ENCODE measurements around the gene HPCA.
A peak's percentile ranks its signal among the peaks of the same experiment; 100 is the strongest.

Gene HPCA

DNA sequence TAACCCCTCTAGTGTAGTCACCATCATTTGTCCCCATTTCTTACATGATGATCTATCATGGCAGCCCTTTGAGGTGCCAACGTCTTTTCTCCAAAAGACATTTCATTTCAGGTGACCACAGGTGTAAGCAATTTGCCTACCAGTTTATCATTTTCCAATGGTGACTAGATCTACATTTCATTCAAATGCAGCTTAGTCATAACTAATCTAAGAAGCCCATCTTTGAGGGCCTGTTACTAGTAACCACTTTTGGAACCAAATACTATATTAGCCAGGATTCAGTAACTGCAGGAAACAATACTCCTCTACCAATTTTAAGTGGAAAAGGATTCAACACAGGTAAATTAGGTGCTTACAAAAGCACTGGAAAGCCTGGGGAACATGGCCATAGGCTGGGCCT, 45.5 kb downstream of the HPCA start:
- DNase-seq (ENCODE audit: low spot score in 2 of 2): no peak
- in situ Hi-C loops (cut with MboI; ENCODE audit: low sequenced_read_pairs): loop anchor here (10.0 kb wide), 1 partner anchor 153 kb away; the partner anchor contains the start of gene AZIN2
- Histone ChIP-seq H3K36me3 (replicated peaks) (peaks cover 5% of the 10 kb centered on the region; the same call in 1 of the 2 replicates), H3K9me3 (no peaks in the 10 kb centered on the region), H3K4me3 (no peak overlapping the region), H3K27me3 (ENCODE audit: low read depth) (no peaks in the 10 kb centered on the region), H3K4me1 (peaks cover 12% of the 10 kb centered on the region)

DNA sequence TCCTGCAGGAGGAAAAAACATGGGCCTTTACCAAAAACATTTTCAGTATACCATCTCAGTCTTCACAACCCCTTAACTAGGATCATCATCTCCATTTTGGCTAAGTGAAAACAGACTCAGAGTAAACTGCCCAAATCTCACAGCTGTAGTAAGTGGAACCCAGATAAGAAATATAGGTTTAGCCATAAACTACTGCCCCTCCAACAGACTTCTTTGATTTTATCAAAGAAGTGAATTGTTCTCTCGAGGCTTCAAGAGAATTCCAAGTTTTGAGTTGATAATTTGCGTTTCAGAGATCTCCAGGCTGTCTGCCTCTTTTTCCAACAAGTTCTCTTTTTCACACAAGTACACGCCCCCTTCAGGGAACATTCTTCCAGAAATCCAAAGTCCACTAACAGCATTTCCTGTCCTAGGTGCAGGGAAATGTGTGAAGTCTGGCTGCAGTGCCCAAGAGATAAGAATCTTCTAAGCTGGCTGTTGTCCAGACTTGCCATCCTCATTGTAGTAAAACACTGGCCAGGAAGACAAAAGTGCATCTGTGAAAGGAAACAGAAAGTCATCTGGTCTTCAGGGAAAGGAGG, 47.5 kb downstream of the HPCA start:
- Histone ChIP-seq H3K36me3 (replicated peaks) (peaks cover 11% of the 10 kb centered on the region), H3K4me3 (no peak overlapping the region), H3K4me1 (peaks cover 12% of the 10 kb centered on the region), H3K27me3 (ENCODE audit: low read depth) (no peaks in the 10 kb centered on the region), H3K9me3 (no peaks in the 10 kb centered on the region)
- DNase-seq (ENCODE audit: low spot score in 2 of 2): peak; percentile 63 to 67
- in situ Hi-C loops (cut with MboI; ENCODE audit: low sequenced_read_pairs): loop anchor here (10.0 kb wide), 1 partner anchor 151 kb away; the partner anchor contains the start of gene AZIN2

DNA sequence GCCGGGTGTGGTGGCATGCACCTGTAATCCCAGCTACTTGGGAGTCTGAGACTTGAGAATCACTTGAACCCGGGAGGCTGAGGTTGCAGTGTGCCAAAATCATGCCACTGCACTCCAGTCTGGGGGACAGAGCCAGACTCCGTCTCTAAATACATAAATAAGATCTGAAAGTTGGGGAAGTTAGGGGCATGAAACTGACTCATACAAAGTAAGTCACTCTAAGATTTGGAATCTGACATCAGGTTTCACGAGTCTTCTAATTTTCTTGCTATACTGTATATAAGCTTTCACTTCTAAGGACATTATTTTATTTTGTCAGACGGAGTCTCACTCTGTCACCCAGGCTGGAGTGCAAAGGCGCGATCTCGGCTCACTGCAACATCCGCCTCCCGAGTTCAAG, 48.2 kb downstream of the HPCA start:
- no peak for DNase-seq (ENCODE audit: low spot score in 2 of 2)
- in situ Hi-C loops (cut with MboI; ENCODE audit: low sequenced_read_pairs): loop anchor here (10.0 kb wide), 1 partner anchor 150 kb away; the partner anchor contains the start of gene AZIN2
- Histone ChIP-seq H3K4me3 (no peak overlapping the region), H3K36me3 (replicated peaks) (peaks cover 11% of the 10 kb centered on the region), H3K27me3 (ENCODE audit: low read depth) (no peaks in the 10 kb centered on the region), H3K9me3 (no peaks in the 10 kb centered on the region), H3K4me1 (peaks cover 12% of the 10 kb centered on the region)

DNA sequence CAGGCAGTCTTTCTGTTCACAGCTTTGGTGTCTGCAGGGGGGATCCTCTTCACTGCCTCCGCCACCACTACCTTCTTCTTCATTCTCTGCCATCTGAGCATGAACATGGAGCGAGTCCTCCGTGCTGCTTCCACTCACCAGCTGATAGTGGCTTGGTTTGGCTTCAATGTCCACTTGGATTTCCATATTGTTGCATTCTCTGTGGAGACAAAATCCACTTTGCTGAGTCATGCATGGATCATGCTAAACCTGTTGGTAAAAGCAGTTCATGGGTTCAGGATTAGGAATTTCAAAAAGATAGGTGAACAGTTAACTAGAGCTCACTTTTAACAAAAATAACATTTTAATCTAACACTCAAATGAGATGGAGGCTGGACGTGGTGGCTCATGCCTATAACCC, 50.8 kb downstream of the HPCA start:
- Histone ChIP-seq H3K4me1 (peaks cover 22% of the 10 kb centered on the region), H3K36me3 (replicated peaks) (peaks cover 16% of the 10 kb centered on the region), H3K27me3 (ENCODE audit: low read depth) (no peaks in the 10 kb centered on the region), H3K4me3 (no peak overlapping the region), H3K9me3 (no peaks in the 10 kb centered on the region)
- in situ Hi-C loops (cut with MboI; ENCODE audit: low sequenced_read_pairs): loop anchor here (10.0 kb wide), 1 partner anchor 148 kb away; the partner anchor contains the start of gene AZIN2
- no peak for DNase-seq (ENCODE audit: low spot score in 2 of 2)

DNA sequence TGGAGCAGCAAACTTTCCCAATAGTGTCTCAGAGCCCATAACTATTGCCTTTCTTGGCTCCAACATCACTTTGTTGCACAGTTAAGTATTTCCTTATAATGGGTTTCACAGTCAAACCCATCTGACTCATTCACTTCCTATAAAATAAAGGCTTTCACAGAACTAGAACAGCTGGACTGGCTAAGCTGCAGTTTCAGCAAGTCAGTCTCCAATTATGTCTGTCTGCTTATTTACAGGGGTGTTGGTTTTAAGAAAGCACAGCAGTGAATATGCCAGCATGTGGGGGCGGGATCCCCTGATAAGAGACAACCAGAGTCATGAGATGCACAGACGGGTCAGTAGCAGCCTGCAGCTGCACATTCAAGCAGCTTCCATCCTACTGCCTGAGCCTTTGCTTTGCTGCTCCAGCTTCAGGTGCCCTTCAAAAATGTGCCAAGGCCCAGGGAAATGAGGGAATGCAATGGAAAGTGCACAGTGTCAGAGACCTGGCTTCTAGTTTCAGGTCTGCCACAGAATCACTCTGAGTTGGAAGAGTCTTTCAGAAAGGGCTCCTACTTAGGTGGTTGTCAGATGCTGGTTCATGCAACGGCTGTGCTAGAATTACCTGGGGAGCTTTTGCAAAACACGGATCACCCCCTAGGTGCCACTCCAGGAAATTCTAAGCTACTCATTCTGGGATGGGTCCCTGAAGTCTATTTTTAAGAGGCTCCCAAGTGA, 53.5 kb downstream of the HPCA start:
- in situ Hi-C loops (cut with MboI; ENCODE audit: low sequenced_read_pairs): loop anchor here (10.0 kb wide), 1 partner anchor 145 kb away; the partner anchor contains the start of gene AZIN2
- Histone ChIP-seq H3K4me1 (peaks cover 15% of the 10 kb centered on the region), H3K27me3 (ENCODE audit: low read depth) (no peaks in the 10 kb centered on the region), H3K36me3 (replicated peaks) (peaks cover 33% of the 10 kb centered on the region), H3K4me3 (no peak overlapping the region), H3K9me3 (no peaks in the 10 kb centered on the region)
- DNase-seq (ENCODE audit: low spot score in 2 of 2): no peak

DNA sequence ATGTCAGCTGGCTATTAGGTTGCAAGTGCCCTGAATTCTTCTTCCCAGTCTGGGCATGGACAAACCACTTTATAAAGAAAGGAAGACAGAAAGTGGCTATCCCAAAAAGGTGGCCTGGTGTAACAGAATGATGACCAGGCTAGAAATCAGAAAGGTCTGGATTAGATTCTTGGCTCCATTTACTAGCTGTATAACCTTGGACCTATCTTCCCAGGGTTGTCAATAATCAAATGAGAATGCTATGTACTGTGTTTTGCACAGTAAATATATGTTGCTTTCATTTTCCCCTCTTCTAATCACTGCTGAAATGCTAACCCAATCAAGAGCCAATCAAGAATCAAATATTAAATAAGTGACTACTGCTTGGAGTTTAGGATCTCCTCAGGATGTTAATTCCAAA, 57.9 kb downstream of the HPCA start:
- in situ Hi-C loops (cut with MboI; ENCODE audit: low sequenced_read_pairs): no loop called here
- H3K4me1 ChIP-seq: peaks cover 22% of the 10 kb centered on the region
- H3K9me3 ChIP-seq: no peaks in the 10 kb centered on the region
- DNase-seq (ENCODE audit: low spot score in 2 of 2): no peak
- no peak overlapping the region for H3K4me3 ChIP-seq
- peaks cover 27% of the 10 kb centered on the region for H3K36me3 ChIP-seq (replicated peaks)
- H3K27me3 ChIP-seq (ENCODE audit: low read depth): no peaks in the 10 kb centered on the region
